ENCODE data around the gene IMMP2L.

IMMP2L gene

GRCh38 chr7:111192614-111193413 is 369.5 kb downstream of the IMMP2L start:
- no peak for DNase-seq

GRCh38 chr7:111190804-111191203 is 371.5 kb downstream of the IMMP2L start:
- no peak for DNase-seq

- DNase-seq, result no peak
Observed at GRCh38 chr7:111184987-111185386, 377.3 kb downstream of the IMMP2L start.

- no peak for DNase-seq
Observed at GRCh38 chr7:111183321-111183720, 379.0 kb downstream of the IMMP2L start.

- DNase-seq, result no peak
Observed at GRCh38 chr7:111180338-111180737, 382.0 kb downstream of the IMMP2L start.

- no peak for DNase-seq
Observed at GRCh38 chr7:111175908-111176441, 386.3 kb downstream of the IMMP2L start.

- no peak for DNase-seq
Observed at GRCh38 chr7:111174510-111174909, 387.8 kb downstream of the IMMP2L start.

GRCh38 chr7:111173990-111174389 is 388.3 kb downstream of the IMMP2L start:
- no peak for DNase-seq

GRCh38 chr7:111173528-111173927 is 388.8 kb downstream of the IMMP2L start:
- DNase-seq, result no peak

GRCh38 chr7:111172564-111173257 is 389.6 kb downstream of the IMMP2L start:
- no peak for DNase-seq

- DNase-seq, result no peak
Observed at GRCh38 chr7:111168182-111168581, 394.1 kb downstream of the IMMP2L start.

GRCh38 chr7:111164442-111164841 is 397.9 kb downstream of the IMMP2L start:
- no peak for DNase-seq

GRCh38 chr7:111162692-111163091 is 399.6 kb downstream of the IMMP2L start:
- no peak for DNase-seq

GRCh38 chr7:111160297-111160696 is 402.0 kb downstream of the IMMP2L start:
- DNase-seq, result no peak

GRCh38 chr7:111159426-111159825 is 402.9 kb downstream of the IMMP2L start:
- no peak for DNase-seq

- DNase-seq, result no peak
Observed at GRCh38 chr7:111150709-111151108, 411.6 kb downstream of the IMMP2L start.

- DNase-seq, result no peak
Observed at GRCh38 chr7:111147708-111148533, 414.4 kb downstream of the IMMP2L start.

- no peak for DNase-seq
Observed at GRCh38 chr7:111146136-111146535, 416.2 kb downstream of the IMMP2L start.

GRCh38 chr7:111145472-111145871 is 416.8 kb downstream of the IMMP2L start:
- DNase-seq, result no peak

- no peak for DNase-seq
Observed at GRCh38 chr7:111140091-111140865, 422.0 kb downstream of the IMMP2L start.

GRCh38 chr7:111138586-111138985 is 423.7 kb downstream of the IMMP2L start:
- no peak for DNase-seq

- DNase-seq, result peak in 1 of 2 experiments; percentile 77
Observed at GRCh38 chr7:111138193-111138569, 424.1 kb downstream of the IMMP2L start.
